CD8-positive, alpha-beta memory T cell (primary cell): ENCODE data around the gene HOXA6. TPM values are rescaled to one million over a fixed set of nuclear protein-coding genes. Genes with fewer than 3 reads are reported as not detected.

Experiments used
- CTCF ChIA-PET: fragments of 350-600 bp; sonication (Branson Sonifier 250); formaldehyde crosslinking; loops from one replicate; lab custom pipeline; 2021; ENCODE audit warnings: antibody characterized with exemption; lab: Charles Lee
- POLR2A ChIA-PET: fragments of 350-600 bp; sonication (Branson Sonifier 250); formaldehyde crosslinking; loops from one replicate; lab custom pipeline; 2021; ENCODE audit warnings: antibody characterized with exemption; lab: Charles Lee
- DNase-seq, 5 donors: peaks; one replicate each; pipeline versions ENCODE4 v3.0.0 to v3.0.0-alpha.2; 2020 to 2022; ENCODE audit warnings: mixed read lengths in 1 of 5
- H3K27ac ChIP-seq: one replicate; pipeline ENCODE4 v1.7.0; 2013; ENCODE audit warnings: low read depth, mild to moderate bottlenecking, low read length, moderate library complexity
- H3K27me3 ChIP-seq: 2 replicates; pipeline ENCODE4 v1.7.0; 2013; ENCODE audit warnings: low read length, mild to moderate bottlenecking; ENCODE audit not compliant: insufficient read depth, poor library complexity, severe bottlenecking
- H3K36me3 ChIP-seq: 2 replicates; pipeline ENCODE4 v1.7.0; 2013; ENCODE audit warnings: mild to moderate bottlenecking, low read length, moderate library complexity; ENCODE audit not compliant: insufficient read depth
- H3K4me1 ChIP-seq: 2 replicates; pipeline ENCODE4 v1.7.0; 2013; ENCODE audit warnings: mild to moderate bottlenecking, low read length, moderate library complexity; ENCODE audit not compliant: insufficient read depth
- H3K4me3 ChIP-seq: 2 replicates; pipeline ENCODE4 v1.7.0; 2013; ENCODE audit warnings: mild to moderate bottlenecking, low read length
- H3K9me3 ChIP-seq: 2 replicates; pipeline ENCODE4 v1.7.0; 2013; ENCODE audit warnings: mild to moderate bottlenecking, low read length
- H3K27ac Mint-ChIP-seq, 8 donors: one replicate each; pipeline ENCODE4 v1.8.0; 2020 to 2021; ENCODE audit warnings: mixed read lengths in 8 of 8, mild to moderate bottlenecking in 6 of 8, inconsistent platforms in 3 of 8, moderate library complexity in 3 of 8
- H3K27me3 Mint-ChIP-seq, 2 donors: one replicate each; pipeline ENCODE4 v1.8.0; 2020 to 2021; ENCODE audit warnings: mixed read lengths in 2 of 2, mild to moderate bottlenecking in 1 of 2, moderate library complexity in 1 of 2
- H3K36me3 Mint-ChIP-seq, 3 donors: one replicate each; pipeline ENCODE4 v1.8.0; 2020 to 2021; ENCODE audit warnings: mixed read lengths in 3 of 3, inconsistent platforms in 1 of 3, mild to moderate bottlenecking in 1 of 3
- H3K4me1 Mint-ChIP-seq, 3 donors: one replicate each; pipeline ENCODE4 v1.8.0; 2020 to 2021; ENCODE audit warnings: mixed read lengths in 3 of 3, inconsistent platforms in 1 of 3, mild to moderate bottlenecking in 1 of 3
- H3K4me3 Mint-ChIP-seq, 7 donors: one replicate each; pipeline ENCODE4 v1.8.0; 2020 to 2021; ENCODE audit warnings: mixed read lengths in 7 of 7, mild to moderate bottlenecking in 6 of 7, moderate library complexity in 4 of 7, inconsistent platforms in 2 of 7
- H3K9me3 Mint-ChIP-seq, 5 donors: one replicate each; pipeline ENCODE4 v1.8.0; 2020 to 2022; ENCODE audit warnings: mixed read lengths in 5 of 5, mild to moderate bottlenecking in 3 of 5, moderate library complexity in 2 of 5, inconsistent platforms in 1 of 5
- polyA plus RNA-seq: library from polyadenylated mRNA; unstranded; fragments of 300-500 nt; fragmentation: Illumina TruSeq; gene quantifications from one replicate; pipeline ENCODE4 v1.2.3, GENCODE V29; 2021
- total RNA-seq, 2 experiments: library from RNA; stranded (reverse); gene quantifications; one replicate each; pipeline ENCODE4 v1.2.3, GENCODE V29; 2021

The HOXA6 gene
- total and polyA plus RNA-seq, 3 experiments from 2014 or later = not detected

- Mint-ChIP-seq H3K27me3 (peaks cover 86 to 94% of the 10 kb centered on the region in 2 donors), H3K27ac (peak overlapping the region in 1 of 8 donors; percentile 74), H3K9me3 (peaks cover 0 to 13% (median 0%) of the 10 kb centered on the region in 5 donors), H3K4me1 (peaks cover 47 to 71% (median 52%) of the 10 kb centered on the region in 3 donors), H3K4me3 (peak overlapping the region in 1 of 7 donors; percentile 37), H3K36me3 (peaks cover 0 to 2% (median 0%) of the 10 kb centered on the region in 3 donors)
- peaks cover 47% of the 10 kb centered on the region for H3K4me1 ChIP-seq
- H3K27ac ChIP-seq = no peak overlapping the region
- no peak for DNase-seq
- no peaks in the 10 kb centered on the region for H3K36me3 ChIP-seq
- ChIA-PET POLR2A (no interaction called here), CTCF (interaction anchor here (1.6 to 6.9 kb wide), 3 partner anchors 10 to 43 kb away, joined by 5 to 71 read pairs (median 5); partner anchors contain the start of gene HOXA9)
- peaks cover 87% of the 10 kb centered on the region for H3K27me3 ChIP-seq
- H3K4me3 ChIP-seq = no peak overlapping the region
- H3K9me3 ChIP-seq = no peaks in the 10 kb centered on the region
Observed at GRCh38 chr7:27152816-27153442, 5.4 kb upstream of the HOXA6 start.

GRCh38 chr7:27151931-27152815 is 4.6 kb upstream of the HOXA6 start, which contains the start of gene HOXA3:
Gene HOXA3, minus strand, starts transcription at chr7:27152583. Its CDS starts 41,943 bp downstream, at chr7:27110640.
- peak within 1 kb of the TSS; percentile 66 for H3K4me3 ChIP-seq
- H3K4me1 Mint-ChIP-seq = peaks cover 46 to 70% (median 51%) of the 10 kb centered on the region in 3 donors

GRCh38 chr7:27151341-27151930 is 3.9 kb upstream of the HOXA6 start:
- Histone ChIP-seq H3K27me3 (peaks cover 92% of the 10 kb centered on the region), H3K27ac (no peak overlapping the region), H3K9me3 (no peaks in the 10 kb centered on the region), H3K4me1 (peaks cover 45% of the 10 kb centered on the region), H3K36me3 (no peaks in the 10 kb centered on the region), H3K4me3 (peak overlapping the region; percentile 66)
- H3K4me1 Mint-ChIP-seq = peaks cover 43 to 64% (median 49%) of the 10 kb centered on the region in 3 donors
- no peak for DNase-seq
- POLR2A ChIA-PET = interaction anchor here (1.0 kb wide), 1 partner anchor 10 kb away, joined by 3 read pairs; no protein-coding TSS in a partner anchor
- peak overlapping the region in 5 of 8 donors; percentile 27 to 82 (median 67) for H3K27ac Mint-ChIP-seq
- peak overlapping the region; percentile 68 to 88 (median 80) for H3K4me3 Mint-ChIP-seq
- peaks cover 0 to 10% (median 0%) of the 10 kb centered on the region in 5 donors for H3K9me3 Mint-ChIP-seq
- peaks cover 87 to 92% of the 10 kb centered on the region in 2 donors for H3K27me3 Mint-ChIP-seq
- CTCF ChIA-PET = interaction anchor here (0.9 to 6.9 kb wide), 18 partner anchors 8 to 1278 kb away, joined by 3 to 71 read pairs (median 4); partner anchors contain the start of genes HOXA4 and HOXA9
- H3K36me3 Mint-ChIP-seq = peaks cover 0 to 2% (median 0%) of the 10 kb centered on the region in 3 donors

More at GRCh38 chr7:27151931-27152815, 4.6 kb upstream of the HOXA6 start, which contains the start of gene HOXA3:
- ChIA-PET CTCF (interaction anchor here (1.5 to 6.9 kb wide), 7 partner anchors 7 to 1278 kb away, joined by 3 to 71 read pairs (median 5); partner anchors contain the start of gene HOXA9), POLR2A (no interaction called here)
- Mint-ChIP-seq H3K36me3 (peaks cover 0 to 2% (median 0%) of the 10 kb centered on the region in 3 donors), H3K27ac (peak within 1 kb of the TSS in 4 of 8 donors; percentile 27 to 82 (median 70)), H3K4me3 (peak within 1 kb of the TSS; percentile 68 to 88 (median 80)), H3K9me3 (peaks cover 0 to 10% (median 0%) of the 10 kb centered on the region in 5 donors), H3K27me3 (peaks cover 85 to 92% of the 10 kb centered on the region in 2 donors)
- Histone ChIP-seq H3K27ac (no peak within 1 kb of the TSS), H3K9me3 (no peaks in the 10 kb centered on the region), H3K4me1 (peaks cover 47% of the 10 kb centered on the region), H3K27me3 (peaks cover 86% of the 10 kb centered on the region), H3K36me3 (no peaks in the 10 kb centered on the region)
- no peak for DNase-seq

- Mint-ChIP-seq H3K4me3 (peak overlapping the region; percentile 68 to 88 (median 80)), H3K27me3 (peaks cover 86 to 92% of the 10 kb centered on the region in 2 donors), H3K36me3 (peaks cover 0 to 2% (median 0%) of the 10 kb centered on the region in 3 donors), H3K9me3 (peaks cover 0 to 10% (median 0%) of the 10 kb centered on the region in 5 donors), H3K4me1 (peaks cover 37 to 57% (median 44%) of the 10 kb centered on the region in 3 donors), H3K27ac (peak overlapping the region in 5 of 8 donors; percentile 22 to 82 (median 67))
- DNase-seq = peak; percentile 47 to 76 (median 57)
- ChIA-PET POLR2A (interaction anchor here (1.0 kb wide), 1 partner anchor 11 kb away, joined by 3 read pairs; no protein-coding TSS in a partner anchor), CTCF (interaction anchor here (0.7 to 6.9 kb wide), 25 partner anchors 8 to 1292 kb away, joined by 3 to 71 read pairs (median 4); partner anchors contain the start of genes HOXA4 and HOXA9)
- Histone ChIP-seq H3K36me3 (no peaks in the 10 kb centered on the region), H3K4me3 (peak overlapping the region; percentile 66), H3K27me3 (peaks cover 90% of the 10 kb centered on the region), H3K4me1 (peaks cover 38% of the 10 kb centered on the region), H3K9me3 (no peaks in the 10 kb centered on the region), H3K27ac (no peak overlapping the region)
Observed at GRCh38 chr7:27150568-27151340, 3.2 kb upstream of the HOXA6 start.

GRCh38 chr7:27149842-27150567 is 2.4 kb upstream of the HOXA6 start:
- peaks cover 0 to 7% (median 0%) of the 10 kb centered on the region in 5 donors for H3K9me3 Mint-ChIP-seq
- CTCF ChIA-PET = interaction anchor here (0.7 to 6.9 kb wide), 25 partner anchors 8 to 1291 kb away, joined by 3 to 71 read pairs (median 4); partner anchors contain the start of genes HOXA4 and HOXA9
- H3K27ac ChIP-seq = no peak overlapping the region
- peaks cover 32% of the 10 kb centered on the region for H3K4me1 ChIP-seq
- no peaks in the 10 kb centered on the region for H3K9me3 ChIP-seq
- no peak for DNase-seq
- peak overlapping the region in 4 of 7 donors; percentile 12 to 80 (median 67) for H3K4me3 Mint-ChIP-seq
- peaks cover 29 to 50% (median 36%) of the 10 kb centered on the region in 3 donors for H3K4me1 Mint-ChIP-seq
- H3K27me3 ChIP-seq = peaks cover 83% of the 10 kb centered on the region
- peak overlapping the region; percentile 66 for H3K4me3 ChIP-seq
- peaks cover 0 to 2% (median 0%) of the 10 kb centered on the region in 3 donors for H3K36me3 Mint-ChIP-seq
- H3K36me3 ChIP-seq = no peaks in the 10 kb centered on the region
- POLR2A ChIA-PET = interaction anchor here (1.0 kb wide), 1 partner anchor 11 kb away, joined by 3 read pairs; no protein-coding TSS in a partner anchor
- H3K27me3 Mint-ChIP-seq = peaks cover 79 to 89% of the 10 kb centered on the region in 2 donors
- peak overlapping the region in 1 of 8 donors; percentile 31 for H3K27ac Mint-ChIP-seq
